ENCODE data around the gene SARDH. TPM values are rescaled to one million over a fixed set of nuclear protein-coding genes. Genes with fewer than 3 reads are reported as not detected.

The SARDH gene
- total RNA-seq, 6 experiments from 2014 or later, result 67.3 to 183 (median 101) TPM

- Histone ChIP-seq H3K27ac (peak overlapping the region in 2 of 3 donors; percentile 34 to 47), H3K9me3 (no peaks in the 10 kb centered on the region), H3K4me3 (no peak overlapping the region), H3K27me3 (no peaks in the 10 kb centered on the region), H3K36me3 (no peaks in the 10 kb centered on the region), H3K4me1 (peaks cover 0 to 63% (median 16%) of the 10 kb centered on the region in 4 donors)
- DNase-seq (peak in 1 of 3 donors; percentile 26), ATAC-seq (no peak)
- no peak for TF ChIP-seq CTCF (IDR thresholded peaks at IDR 0.05)
- no peak for TF ChIP-seq POLR2A (IDR thresholded peaks at IDR 0.05)
- 83% methylated on average over 6 of the region's 7 CpGs for WGBS (ENCODE audit: insufficient coverage, low coverage, low lambda C conversion rate, missing lambda C conversion rate)
- intact Hi-C loops (cut with DNase I), result no loop called here
Measured at GRCh38 chr9:133742251-133742650, 4.1 kb upstream of the SARDH start.

DNA sequence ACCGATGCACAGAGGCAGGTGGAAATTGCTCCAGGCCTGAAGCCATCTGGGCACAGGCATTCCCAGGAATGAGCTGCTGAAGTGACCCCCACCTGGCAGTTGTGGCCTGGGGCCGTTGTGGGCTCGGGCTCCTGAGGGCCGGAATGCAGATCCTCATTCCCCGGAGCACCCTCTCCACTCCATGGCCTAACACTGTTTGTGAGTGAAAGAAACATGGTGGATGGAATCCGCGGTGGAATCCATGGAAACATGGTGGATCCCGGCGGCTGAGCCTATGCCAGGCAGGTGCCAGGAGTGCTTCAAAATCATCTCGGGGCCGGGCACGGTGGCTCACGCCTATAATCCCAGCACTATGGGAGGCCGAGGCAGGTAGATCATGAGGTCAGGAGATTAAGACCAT lies 3.6 kb upstream of the SARDH start:
- DNase-seq (peak in 1 of 3 donors; percentile 48), ATAC-seq (no peak)
- H3K4me1 ChIP-seq, result peaks cover 0 to 66% (median 19%) of the 10 kb centered on the region in 4 donors
- H3K9me3 ChIP-seq, result no peaks in the 10 kb centered on the region
- intact Hi-C loops (cut with DNase I), result no loop called here
- H3K4me3 ChIP-seq, result no peak overlapping the region
- WGBS (ENCODE audit: insufficient coverage, low coverage, low lambda C conversion rate, missing lambda C conversion rate), result 86% methylated on average over 8 of the region's 14 CpGs
- H3K36me3 ChIP-seq, result no peaks in the 10 kb centered on the region
- peak overlapping the region in 2 of 3 donors; percentile 34 to 91 for H3K27ac ChIP-seq
- no peak for TF ChIP-seq CTCF (IDR thresholded peaks at IDR 0.05)
- TF ChIP-seq POLR2A (IDR thresholded peaks at IDR 0.05), result no peak
- H3K27me3 ChIP-seq, result no peaks in the 10 kb centered on the region

DNA sequence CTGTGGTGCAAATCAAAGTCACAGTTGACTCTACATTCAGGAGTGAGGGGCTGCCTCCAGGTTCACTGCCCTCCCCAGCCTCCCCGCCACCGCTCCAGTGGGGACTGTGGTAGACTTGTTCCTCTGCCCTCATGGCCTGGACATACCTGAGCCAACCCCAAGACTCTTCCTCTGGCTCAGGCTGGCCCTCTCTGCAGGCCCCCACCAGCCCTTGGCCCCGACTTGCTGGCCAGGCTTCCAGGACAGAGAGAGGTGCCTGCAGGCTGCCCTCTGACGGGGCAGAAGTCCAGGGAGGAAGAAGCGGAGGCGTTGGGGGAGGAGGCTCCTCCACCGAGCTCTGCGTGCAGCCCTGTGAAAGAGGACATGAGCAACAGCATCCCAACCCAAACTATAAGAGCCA lies 2.8 kb upstream of the SARDH start:
- peak; percentile 57 to 82 (median 73) for DNase-seq
- no peaks in the 10 kb centered on the region for H3K9me3 ChIP-seq
- no peaks in the 10 kb centered on the region for H3K36me3 ChIP-seq
- no peaks in the 10 kb centered on the region for H3K27me3 ChIP-seq
- ATAC-seq, result peak; percentile 2 to 10 (median 8)
- peaks cover 0 to 68% (median 18%) of the 10 kb centered on the region in 4 donors for H3K4me1 ChIP-seq
- TF ChIP-seq CTCF (IDR thresholded peaks at IDR 0.05) (no peak), POLR2A (IDR thresholded peaks at IDR 0.05) (no peak)
- peak overlapping the region in 2 of 3 donors; percentile 83 to 91 for H3K27ac ChIP-seq
- intact Hi-C loops (cut with DNase I), result no loop called here
- 43% methylated on average over 1 of the region's 8 CpGs for WGBS (ENCODE audit: insufficient coverage, low coverage, low lambda C conversion rate, missing lambda C conversion rate)
- H3K4me3 ChIP-seq, result no peak overlapping the region

GRCh38 chr9:133739408-133740280 lies 1.5 kb upstream of the SARDH start:
- WGBS (ENCODE audit: insufficient coverage, low coverage, low lambda C conversion rate, missing lambda C conversion rate), result 30% methylated on average over 9 of the region's 17 CpGs
- H3K27ac ChIP-seq, result peak overlapping the region in 2 of 3 donors; percentile 83 to 91
- H3K36me3 ChIP-seq, result no peaks in the 10 kb centered on the region
- peak; percentile 82 for TF ChIP-seq POLR2A (IDR thresholded peaks at IDR 0.05)
- no peak for TF ChIP-seq CTCF (IDR thresholded peaks at IDR 0.05)
- H3K4me1 ChIP-seq, result peaks cover 0 to 73% (median 17%) of the 10 kb centered on the region in 4 donors
- H3K4me3 ChIP-seq, result peak overlapping the region; percentile 34 to 79 (median 77)
- DNase-seq (peak; percentile 75 to 94 (median 89)), ATAC-seq (peak; percentile 49 to 71 (median 64))
- intact Hi-C loops (cut with DNase I), result loop anchor here in 1 of 2 donors (10.0 kb wide), 1 partner anchor 215 kb away; the partner anchor contains the start of gene MYMK
- H3K9me3 ChIP-seq, result no peaks in the 10 kb centered on the region
- no peaks in the 10 kb centered on the region for H3K27me3 ChIP-seq

Data from right lobe of liver (tissue), 6 donors.